ENCODE results near the gene MAD2L1BP.
A peak's percentile ranks its signal among the peaks of the same experiment; 100 is the strongest.
"Not testable (repeated sequence)": the region's sequence is repeated elsewhere in the genome, so short reads cannot be mapped to it uniquely, and the experiment has no call there.

Gene MAD2L1BP, protein sequence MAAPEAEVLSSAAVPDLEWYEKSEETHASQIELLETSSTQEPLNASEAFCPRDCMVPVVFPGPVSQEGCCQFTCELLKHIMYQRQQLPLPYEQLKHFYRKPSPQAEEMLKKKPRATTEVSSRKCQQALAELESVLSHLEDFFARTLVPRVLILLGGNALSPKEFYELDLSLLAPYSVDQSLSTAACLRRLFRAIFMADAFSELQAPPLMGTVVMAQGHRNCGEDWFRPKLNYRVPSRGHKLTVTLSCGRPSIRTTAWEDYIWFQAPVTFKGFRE

DNA sequence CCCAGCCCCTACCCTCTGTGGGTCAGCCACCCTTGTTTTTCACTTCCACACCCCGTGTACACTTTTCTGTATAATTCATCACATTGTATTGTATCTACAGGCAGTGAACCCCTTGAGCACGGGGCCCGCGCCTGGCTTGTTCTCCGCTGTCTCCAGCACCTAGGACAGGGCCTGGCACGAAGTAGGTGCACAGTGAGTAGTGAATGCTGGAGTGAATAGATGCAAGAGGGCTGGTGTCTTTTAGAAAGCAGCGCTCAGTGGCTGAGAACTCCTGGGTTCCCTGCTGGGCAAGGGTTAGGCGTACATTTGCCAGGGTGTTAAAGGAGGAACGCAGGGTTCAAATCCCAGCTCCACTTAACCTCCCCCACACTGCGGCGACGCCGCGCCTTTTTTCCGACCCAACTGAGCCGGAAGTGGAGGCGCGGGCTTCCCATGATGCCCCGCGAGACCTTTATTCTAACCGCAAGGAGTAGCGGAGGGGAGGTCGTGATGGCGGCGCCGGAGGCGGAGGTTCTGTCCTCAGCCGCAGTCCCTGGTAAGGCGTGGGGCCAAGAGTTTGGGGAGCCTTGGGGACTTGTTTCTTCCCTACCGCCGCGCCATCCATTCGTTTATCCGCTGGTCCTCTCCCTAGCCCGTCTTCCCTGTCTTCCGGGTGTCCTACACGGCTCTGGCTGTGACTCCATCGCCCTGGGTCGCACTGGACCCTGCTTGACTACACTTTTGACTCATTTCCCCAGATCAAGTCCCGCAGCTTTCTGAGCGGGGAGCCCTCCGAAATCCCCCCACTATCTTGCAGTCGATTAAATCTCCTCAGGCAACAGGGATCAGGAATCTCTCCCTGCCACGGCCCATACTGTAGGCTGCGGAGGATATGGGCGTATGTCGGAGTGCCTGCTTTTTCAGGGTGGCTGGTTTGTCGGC, at the start of gene MAD2L1BP:
MAD2L1BP (plus strand) TSS at position 454 of the 921 bp plus-strand sequence; CDS start at position 490, 36 bp downstream.
- peak; percentile 81 for DNase-seq

DNA sequence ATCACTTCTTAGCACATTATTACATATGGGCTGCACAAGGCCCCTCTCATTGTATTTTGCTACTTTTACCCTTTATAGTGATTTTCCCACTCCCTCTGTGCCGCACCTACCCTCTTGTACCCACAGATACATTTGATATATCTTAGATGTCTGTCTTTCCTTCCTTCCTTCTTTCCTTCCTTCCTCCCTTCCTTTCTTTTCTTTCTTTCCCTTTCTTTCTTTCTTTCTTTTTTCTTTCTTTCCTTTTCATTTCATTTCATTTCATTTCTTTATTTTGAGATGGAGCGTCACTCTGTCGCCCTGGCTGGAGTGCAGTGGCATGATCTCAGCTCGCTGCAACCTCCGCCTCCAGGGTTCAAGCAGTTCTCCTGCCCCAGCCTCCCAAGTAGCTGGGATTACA, 47.4 kb upstream of the MAD2L1BP start:
- DNase-seq = no peak

DNA sequence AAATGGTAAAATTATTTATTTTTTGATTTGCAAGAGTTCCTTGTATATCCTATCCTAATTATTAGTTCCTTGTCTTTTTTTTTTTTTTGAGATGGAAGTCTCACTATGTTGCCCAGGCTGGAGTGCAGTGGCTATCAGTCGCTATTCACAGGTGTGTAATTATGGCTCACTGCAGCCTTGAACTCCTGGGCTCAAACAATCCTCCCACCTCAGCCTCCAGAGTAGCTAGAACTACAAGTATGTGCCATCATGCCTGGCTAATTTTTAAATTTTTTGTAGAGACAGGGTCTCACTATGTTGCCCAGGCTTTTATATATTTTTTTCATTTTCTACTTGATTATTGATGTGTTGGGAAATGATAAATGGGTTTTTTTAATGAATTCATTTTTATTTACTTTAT, 46.1 kb upstream of the MAD2L1BP start:
- not testable (repeated sequence) for DNase-seq

DNA sequence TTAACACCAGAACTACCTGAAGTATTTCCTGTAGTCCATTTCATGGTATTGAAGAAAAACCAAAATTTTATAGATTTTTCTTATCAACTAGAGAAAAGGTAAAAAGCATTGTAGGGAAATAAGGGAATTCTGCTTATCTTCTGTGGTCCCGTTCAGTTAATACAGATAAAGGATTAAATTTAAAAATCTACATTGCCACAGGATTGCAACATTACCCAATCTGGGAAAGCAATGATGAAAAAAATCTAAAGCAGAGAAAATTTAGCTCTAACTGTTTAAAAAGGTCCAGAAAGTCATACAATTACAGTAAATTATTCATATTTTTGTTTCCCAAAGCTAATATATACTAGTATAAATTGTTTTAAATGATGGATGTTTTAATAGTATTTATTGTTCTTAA, 41.7 kb upstream of the MAD2L1BP start:
- DNase-seq = no peak

DNA sequence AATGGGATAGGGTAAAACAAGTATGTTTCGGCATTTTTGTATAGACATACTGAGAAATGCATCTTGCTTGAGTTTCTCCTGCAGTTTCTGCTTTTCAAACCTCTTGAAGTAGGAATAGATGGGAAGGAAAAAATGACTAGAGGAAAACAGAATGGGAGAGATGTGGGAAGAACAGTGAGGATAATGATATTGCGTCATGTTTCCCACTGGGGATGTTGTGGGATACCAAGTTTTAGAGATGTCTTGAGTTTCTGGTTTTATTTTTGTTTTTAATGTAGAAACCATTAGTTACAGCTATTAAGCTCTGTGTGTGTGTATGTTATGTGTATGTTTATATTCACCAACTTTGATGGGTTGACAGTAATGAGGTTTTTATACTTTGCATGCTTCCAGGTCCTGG, 35.0 kb upstream of the MAD2L1BP start:
- no peak for DNase-seq

DNA sequence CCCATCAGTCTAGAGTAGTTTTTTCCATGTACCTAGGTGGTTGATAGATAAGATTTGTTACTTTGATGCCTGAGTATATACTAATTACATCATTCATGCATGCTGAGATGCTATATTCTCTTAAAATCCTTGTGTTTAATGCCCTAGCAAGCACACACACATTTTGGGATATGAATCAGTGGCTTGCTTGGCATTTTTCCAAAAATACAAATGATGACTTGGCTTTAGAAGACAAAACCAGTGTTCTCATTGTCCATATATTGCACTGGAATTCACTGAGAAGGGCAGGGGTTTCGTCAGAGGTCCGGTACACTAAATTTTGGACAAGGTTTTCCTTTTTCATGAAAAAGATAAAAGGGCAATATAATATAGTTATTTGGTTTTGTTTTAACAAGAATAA, 31.5 kb upstream of the MAD2L1BP start:
- no peak for DNase-seq

DNA sequence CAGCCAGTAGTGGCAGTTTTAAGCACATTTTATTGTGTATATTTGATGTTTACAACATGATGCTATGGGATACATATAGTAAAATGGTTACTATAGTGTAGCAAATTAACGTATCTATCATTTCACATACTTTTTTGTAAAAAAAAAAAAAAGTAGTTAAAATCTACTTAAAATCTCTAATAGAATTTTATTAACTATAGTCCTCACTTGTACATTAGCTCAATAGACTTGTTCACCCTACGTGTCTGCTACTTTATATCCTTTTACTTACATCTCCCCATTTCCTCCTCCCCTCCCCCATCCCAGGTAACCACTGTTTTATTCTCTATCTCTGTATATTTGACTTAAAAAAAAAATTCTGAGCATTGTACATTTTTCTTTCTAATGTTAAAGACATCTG, 29.6 kb upstream of the MAD2L1BP start:
- DNase-seq = no peak

DNA sequence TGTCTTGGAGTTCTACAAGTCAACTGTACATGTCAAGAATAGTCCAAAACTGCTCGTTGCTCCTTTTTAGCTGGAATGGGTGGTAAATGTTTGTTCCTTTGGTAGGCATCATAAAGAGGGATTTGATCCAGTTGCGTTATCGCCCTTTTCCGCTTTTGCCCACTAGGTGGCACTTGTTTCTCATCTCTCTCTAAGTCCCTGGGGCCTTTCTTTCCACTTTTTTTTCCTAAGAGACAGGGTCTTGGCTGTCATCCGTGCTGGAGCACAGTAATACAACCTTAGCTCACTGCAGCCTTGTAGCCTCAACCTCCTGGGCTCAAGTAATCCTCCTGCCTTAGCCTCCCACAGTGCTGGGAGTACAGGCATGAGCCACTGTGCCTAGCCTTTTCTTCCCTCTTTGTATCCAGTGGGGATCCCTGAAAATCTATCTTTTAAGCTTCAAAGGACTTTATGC, 27.3 kb upstream of the MAD2L1BP start:
- DNase-seq = peak; percentile 75

DNA sequence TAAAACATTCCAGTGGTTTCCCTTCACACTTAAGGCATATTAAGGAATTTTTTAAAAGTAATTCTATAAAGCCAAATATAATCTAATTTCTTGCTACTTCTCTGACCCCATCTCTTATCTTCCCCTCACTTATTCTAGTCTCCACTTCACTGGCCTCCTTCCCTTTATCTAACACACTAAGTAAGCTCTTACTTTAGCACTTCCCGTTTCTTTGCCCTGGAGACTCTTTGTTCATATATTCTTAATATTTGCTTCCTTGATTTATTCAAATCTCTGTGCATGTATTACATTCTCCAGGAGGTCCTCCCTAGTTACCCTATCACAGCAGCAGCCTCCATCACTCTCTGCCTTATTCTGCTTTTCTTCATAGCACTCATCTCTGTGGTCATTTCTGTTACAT, 26.8 kb upstream of the MAD2L1BP start:
- DNase-seq = no peak

DNA sequence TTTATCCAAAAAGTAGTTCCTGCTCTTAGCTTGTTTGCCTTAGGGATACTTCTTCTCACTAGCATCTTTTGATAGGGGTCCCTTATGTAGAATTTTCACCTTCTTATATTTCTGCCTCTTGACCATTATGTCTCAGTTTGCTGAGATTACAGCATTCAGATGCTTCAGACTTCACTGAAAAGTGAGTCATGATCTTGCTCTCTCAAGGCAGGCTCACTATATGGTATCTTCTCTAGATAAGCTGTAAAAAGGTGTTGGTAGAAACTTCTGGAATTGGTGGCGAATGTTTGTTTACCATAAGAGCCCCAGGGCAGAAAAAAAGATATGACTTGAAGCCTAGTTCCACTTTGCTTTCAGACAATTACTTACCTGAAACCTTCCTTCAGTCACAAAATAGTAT, 26.2 kb upstream of the MAD2L1BP start:
- DNase-seq = no peak

DNA sequence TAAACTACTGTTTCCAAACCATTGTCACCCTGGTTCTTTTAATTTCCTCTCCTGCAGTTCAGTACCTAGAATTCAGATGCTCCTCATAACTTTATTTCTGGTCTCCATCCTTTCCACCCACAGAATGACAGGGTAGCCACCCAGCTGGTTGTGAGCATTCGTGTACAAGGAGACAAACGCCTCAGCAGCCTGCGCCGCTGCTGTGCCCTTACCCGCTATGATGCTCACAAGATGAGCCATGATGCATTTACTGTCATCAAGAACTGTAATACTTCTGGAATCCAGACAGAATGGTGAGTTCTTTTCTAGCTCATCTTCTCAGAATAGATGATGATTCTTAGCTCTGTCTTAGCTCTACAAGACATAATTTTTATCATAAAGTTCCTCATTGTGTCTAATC, 25.2 kb upstream of the MAD2L1BP start:
- no peak for DNase-seq

DNA sequence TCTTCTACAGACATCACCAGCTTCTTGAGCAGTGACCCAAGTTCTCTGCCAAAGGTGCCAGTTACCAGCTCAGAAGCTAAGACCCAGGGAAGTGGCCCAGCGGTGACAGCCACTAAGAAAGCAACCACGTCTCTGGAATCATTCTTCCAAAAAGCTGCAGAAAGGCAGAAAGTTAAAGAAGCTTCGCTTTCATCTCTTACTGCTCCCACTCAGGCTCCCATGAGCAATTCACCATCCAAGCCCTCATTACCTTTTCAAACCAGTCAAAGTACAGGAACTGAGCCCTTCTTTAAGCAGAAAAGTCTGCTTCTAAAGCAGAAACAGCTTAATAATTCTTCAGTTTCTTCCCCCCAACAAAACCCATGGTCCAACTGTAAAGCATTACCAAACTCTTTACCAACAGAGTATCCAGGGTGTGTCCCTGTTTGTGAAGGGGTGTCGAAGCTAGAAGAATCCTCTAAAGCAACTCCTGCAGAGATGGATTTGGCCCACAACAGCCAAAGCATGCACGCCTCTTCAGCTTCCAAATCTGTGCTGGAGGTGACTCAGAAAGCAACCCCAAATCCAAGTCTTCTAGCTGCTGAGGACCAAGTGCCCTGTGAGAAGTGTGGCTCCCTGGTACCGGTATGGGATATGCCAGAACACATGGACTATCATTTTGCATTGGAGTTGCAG, 21.8 kb upstream of the MAD2L1BP start:
- no peak for DNase-seq

DNA sequence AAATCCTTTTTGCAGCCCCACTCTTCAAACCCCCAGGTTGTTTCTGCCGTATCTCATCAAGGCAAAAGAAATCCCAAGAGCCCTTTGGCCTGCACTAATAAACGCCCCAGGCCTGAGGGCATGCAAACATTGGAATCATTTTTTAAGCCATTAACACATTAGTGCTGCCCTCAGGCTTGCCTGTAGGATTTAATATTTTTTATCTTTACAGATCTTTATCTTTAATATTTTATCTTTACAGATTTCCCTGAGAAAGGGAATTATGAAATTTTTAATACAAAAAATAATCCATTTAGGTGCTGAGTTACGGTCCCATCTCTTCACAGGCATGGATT, 21.3 kb upstream of the MAD2L1BP start:
- DNase-seq = no peak

DNA sequence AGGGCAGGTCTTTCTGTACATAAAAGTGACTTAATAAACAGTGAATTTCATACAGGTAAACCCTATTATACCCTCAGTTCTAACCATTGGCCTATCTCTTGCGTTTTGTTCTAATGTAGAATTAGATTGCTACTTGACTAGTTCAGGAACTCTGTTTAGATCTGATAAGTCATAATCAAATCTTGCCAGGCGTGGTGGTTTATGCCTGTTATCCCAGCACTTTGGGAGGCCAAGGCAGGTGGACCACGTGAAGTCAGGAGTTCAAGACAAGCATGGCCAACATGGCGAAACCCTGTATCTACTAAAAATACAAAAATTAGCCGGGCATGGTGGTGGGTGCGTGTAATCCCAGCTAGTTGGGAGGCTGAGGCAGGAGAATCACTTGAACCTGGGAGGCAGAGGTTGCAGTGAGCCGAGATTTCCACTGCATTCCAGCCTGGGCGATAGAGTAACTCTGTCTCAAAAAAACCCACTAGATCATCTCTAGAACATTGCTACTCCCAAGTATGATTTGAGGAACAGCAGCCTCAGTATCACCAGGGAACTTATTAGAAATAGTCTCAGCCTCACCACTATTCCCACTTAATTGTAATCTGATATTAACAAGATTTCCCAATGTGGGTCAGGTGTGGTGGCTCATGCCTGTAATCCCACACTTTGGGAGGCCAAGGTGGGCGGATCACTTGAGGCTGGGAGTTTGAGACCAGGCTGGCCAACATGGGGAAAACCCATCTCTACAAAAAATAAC, 18.7 kb upstream of the MAD2L1BP start:
- no peak for DNase-seq

DNA sequence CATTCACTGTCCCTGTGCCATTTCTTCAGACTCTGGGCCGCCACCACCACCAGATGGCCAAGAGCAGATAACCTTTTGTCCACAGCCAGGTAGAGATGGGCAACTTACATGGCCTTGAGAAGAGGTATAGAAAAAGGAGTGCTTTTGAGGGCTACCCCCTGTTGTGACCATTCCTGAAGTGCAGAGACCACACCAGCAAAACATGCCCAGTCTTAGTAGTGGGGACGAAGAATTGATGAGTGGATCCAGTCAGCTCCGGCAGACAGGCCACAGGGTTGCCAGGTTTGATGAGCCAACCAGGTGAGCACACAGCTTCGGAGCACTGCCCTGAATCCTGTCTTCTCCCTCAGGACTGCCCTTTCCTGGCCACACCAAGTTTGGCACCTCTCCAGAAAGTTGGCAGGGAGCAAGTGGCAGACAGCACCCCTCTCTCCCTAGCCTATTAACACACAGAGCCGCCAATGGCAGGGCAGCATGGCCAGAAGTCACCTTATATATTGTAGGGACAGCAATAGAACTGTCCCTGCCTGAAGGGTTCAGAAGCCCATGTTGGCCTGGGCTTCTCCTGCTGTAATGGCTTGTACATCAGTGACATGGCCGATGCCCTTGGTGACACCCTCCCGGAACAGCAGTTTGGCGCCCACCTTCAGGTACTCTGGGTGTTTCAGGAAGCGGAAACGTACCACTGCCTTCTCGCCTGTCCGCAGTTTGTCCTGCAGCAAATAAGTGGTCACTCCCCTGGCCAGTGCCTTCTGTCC, 14.4 kb upstream of the MAD2L1BP start:
- DNase-seq = no peak

DNA sequence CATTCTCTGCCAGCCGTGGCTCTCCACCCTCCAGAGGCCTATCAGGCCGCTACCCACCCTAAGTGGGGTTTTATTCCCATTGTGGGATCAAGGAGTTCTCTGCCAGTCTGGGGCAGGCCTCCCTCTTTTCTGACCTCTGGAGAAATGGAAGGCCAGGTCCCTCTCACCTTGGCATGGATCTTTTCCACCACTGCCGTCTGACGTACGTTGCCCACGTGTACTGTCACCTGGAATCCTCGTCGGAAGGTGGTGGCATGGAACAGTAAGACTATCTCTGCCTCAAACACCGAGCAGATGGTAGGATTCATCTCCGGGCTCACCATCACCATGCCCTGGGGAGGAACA, 13.8 kb upstream of the MAD2L1BP start:
- DNase-seq = no peak

DNA sequence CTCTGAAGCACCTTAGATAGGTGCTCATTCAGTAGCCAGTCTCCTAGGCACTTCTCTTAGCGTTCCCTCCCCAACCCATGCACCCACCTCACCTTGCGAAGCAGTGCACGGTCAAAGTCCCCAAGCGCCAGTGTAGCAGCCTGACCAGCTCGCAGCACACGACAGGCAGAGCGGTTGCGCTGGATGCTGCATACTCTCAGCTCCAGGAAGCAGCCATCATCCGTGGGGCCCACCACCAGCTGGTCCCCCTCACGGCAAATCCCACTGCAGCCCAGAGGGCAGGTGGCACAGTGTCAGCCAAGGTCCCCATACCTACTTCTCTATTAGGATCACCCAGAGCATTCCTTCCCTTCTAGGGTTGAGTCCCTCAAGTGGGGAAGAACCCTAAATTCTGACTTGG, 13.1 kb upstream of the MAD2L1BP start:
- DNase-seq = no peak

DNA sequence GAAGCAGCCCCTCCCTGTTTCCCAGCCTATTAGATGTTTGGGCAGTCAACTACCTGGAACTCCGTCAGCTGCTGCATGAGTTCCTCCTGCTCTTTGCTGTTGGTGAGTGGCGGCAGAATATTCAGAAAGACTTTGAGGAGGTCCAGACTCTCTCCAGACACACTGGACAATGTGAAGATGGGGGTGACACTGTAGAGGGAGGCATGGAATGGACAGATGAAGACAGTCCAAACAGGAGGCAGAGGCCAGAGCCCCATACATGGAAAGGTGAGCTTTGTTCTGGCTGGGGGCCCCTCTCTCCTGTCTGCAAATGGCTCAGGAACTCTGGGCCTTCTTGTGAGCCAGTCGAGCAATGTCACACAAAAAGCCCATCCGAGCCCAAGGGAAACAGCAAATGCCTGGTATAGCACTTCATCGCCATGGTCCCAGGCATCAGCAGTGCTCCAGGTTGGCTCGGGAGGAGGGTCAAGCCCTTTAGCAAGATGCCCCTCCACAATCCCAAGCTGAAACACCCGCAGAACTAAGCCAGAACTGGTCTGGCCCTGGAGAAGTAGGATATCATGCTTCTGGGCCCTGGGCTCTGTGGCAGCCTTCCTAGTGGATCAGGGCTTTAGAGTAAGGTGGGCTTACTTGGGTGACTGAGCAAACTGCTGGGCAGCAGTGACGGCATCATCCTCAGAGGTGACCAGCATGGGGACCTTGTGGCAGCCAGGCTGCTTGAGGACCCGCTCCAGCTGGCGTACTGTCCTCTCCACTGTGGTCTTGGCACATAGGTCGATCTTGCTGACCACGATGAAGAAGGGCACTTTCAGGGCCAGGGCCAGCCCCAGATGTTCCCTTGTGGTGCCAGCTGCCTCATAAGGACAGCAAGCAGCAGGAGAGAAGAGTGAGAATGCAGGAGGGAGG, 11.5 kb upstream of the MAD2L1BP start:
- DNase-seq = no peak

DNA sequence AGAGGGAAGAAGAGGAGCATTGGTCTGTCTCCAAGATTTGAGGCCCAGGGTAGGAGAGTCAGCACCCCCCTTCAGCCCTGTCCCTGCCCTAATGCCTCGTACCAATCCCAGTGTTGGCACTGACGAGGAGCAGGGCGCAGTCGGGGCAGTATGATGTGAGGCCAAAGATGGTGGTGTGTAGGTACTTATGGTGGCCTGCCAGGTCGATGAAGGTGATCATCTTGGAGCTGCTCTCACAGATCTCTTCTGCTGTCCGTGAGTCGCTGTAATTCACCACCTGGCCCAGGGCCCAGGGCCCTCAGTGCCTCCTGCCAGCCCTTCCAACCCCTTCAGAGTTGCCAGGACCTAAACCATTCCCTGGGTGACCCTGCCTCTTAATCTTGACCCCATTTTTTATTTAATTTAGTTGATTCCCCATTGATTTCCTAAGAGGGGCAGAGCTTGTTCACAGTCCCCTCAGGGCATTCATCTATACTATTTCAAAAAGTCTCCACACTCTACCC, 10.8 kb upstream of the MAD2L1BP start:
- DNase-seq = no peak

DNA sequence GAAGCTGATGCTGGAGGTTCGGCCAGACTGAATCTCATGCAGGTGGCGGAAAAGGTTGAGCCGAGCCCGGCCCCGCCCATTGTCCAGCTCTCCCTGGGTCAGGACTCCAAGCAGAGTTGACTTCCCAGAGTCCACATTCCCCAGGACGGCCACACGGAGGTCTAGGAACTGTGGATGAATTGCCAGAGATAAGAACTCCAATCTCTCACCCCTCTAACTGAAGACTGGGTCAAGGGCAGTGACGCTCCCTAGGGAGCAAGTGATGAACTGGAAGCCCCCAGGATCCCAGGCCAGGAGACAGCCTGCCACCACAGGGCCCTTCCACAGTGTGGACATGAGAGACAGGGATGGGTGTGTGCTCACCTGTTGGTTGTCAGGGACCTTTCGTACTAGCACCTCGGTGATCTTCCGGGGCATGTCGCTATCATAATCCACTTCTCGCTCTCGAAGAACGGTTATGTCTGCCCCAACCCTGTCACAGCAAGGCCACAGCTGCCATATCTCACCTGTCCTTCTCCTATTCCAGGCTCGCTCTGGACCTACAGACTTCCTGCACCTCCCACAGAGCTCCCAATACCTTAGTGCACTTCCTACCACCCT, 10.1 kb upstream of the MAD2L1BP start:
- DNase-seq = no peak

Data from DMS79 treated with DMSO at 0.1 percent for 48 hours (cell line).